GM12874 (cell line): ENCODE measurements around the gene TRPM4.

Source experiments
- TF ChIP-seq, protein P1 (sequence below): IDR thresholded peaks from 2 replicates; pipeline ENCODE4 v1.5.1; 2011; ENCODE audit warnings: low read depth, mild to moderate bottlenecking, control low read depth, low read length, moderate library complexity; ENCODE audit not compliant: insufficient read depth

Gene TRPM4

GRCh38 chr19:49120868-49121267, 36.7 kb upstream of the TRPM4 start:
- TF ChIP-seq, protein P1, sequence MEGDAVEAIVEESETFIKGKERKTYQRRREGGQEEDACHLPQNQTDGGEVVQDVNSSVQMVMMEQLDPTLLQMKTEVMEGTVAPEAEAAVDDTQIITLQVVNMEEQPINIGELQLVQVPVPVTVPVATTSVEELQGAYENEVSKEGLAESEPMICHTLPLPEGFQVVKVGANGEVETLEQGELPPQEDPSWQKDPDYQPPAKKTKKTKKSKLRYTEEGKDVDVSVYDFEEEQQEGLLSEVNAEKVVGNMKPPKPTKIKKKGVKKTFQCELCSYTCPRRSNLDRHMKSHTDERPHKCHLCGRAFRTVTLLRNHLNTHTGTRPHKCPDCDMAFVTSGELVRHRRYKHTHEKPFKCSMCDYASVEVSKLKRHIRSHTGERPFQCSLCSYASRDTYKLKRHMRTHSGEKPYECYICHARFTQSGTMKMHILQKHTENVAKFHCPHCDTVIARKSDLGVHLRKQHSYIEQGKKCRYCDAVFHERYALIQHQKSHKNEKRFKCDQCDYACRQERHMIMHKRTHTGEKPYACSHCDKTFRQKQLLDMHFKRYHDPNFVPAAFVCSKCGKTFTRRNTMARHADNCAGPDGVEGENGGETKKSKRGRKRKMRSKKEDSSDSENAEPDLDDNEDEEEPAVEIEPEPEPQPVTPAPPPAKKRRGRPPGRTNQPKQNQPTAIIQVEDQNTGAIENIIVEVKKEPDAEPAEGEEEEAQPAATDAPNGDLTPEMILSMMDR, result no peak

DNA sequence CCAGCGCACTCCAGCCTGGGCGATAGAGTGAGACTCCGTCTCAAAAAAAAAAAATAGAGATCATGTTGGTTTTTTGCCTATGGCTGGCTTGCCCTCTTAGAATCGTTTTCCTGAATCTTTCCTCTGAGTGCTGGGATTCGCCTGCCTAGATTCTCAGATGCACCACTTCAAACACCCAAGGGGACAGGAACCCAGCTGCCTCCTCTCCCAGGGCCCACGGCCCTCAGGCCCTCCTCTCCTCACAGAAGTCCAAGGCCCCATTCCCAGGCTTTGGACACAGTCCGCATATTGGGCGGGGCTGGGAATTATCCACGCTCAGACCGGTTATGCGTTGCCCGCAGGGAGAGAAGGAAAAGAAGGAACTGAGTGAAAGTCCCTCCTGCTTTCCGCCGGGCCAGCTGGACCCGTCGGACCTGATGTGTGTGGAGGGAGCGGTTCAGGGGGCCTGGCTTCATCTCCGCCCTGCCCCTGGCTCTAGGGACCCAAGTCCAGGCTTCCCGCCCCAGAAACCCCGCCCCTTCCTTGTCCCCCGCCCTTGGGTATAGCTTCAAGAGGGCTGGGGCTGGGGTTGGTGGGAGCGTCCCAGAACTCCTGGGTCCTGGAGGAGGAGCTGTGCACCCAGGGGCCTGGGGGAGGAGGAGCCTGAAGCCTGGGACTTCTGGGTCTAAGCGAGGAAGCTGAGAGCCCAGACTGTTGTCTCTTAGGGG, 32.4 kb upstream of the TRPM4 start:
- TF ChIP-seq, protein P1, result no peak

- TF ChIP-seq, protein P1, result no peak
Observed at GRCh38 chr19:49126575-49126974, 31.0 kb upstream of the TRPM4 start.

DNA sequence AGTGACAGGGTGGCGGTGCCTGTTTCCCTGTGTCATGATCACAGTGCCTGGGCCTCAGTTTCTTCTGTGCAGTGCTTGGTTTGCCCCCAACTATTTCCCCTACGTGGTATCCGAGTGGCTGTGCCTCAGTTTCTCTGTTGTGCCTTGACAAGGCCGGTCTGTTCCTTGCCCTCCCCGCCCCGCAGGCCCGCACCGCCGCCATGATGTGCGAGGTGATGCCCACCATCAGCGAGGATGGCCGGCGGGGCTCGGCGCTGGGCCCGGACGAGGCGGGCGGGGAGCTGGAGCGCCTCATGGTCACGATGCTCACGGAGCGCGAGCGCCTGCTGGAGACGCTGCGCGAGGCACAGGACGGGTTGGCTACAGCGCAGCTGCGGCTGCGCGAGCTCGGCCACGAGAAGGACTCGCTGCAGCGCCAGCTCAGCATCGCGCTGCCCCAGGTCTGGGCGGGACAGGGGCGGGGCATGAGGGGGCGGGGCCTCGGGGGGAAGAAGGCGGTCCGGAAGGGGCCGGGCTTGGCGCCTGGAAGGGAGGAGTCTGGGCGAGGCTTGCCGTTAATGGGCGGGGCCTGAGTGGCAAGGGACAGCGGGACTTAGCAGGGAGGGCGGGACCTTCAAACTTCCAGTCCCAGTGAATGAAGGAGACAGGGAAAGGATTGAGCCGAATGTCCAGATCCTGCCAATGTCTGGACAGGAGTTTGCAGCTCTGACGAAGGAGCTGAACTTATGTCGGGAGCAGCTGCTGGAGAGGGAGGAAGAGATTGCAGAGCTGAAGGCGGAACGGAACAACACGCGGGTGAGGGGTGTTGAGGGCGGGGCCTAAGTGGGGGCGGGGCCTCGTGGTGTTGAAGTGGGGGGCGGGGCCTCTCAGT, 29.7 kb upstream of the TRPM4 start:
- TF ChIP-seq, protein P1, result no peak

DNA sequence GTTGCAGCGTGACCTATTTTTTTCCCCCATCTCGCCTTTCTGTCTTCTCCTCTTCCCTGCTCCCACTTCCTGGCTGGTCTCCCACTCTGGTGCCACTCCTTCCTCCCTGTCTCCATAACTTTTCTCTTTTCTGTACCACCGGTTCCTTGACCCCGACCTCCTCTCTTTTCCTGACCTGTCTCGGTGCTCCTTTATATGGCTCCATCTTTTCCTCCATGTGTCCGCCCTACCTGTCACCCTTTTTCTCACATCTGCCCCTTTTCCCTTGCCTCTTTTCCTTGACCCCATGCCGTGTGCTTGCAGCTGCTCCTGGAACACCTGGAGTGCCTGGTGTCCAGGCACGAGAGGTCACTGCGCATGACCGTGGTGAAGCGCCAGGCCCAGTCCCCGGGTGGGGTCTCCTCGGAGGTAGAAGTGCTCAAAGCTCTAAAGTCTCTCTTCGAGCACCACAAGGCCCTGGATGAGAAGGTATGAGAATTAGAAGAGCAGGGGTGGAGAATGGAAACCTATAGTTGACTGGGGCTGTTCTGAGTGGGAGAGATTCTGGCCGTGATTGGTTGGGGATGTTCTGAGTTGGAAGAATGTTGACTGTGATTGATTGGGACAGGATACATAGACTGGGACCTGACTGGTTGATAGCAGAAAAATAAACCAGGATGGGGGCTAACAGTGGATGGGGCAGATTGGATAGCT, 28.9 kb upstream of the TRPM4 start:
- TF ChIP-seq, protein P1, result no peak

DNA sequence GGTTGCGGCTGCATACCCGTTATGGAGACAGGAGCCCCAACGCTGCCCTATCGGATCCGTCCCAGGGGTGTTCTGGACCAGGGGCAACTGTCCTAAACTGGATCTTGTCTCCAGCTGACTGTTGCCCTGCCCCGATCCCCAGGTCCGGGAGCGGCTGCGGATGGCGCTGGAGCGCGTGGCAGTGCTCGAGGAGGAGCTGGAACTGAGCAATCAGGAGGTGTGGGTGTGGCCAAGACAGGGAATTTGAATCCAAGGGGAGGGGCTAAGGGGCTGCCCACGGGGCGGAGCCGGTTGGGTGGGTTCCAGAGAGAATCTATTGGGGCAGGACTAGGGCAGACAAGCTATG, 28.4 kb upstream of the TRPM4 start:
- TF ChIP-seq, protein P1, result no peak

DNA sequence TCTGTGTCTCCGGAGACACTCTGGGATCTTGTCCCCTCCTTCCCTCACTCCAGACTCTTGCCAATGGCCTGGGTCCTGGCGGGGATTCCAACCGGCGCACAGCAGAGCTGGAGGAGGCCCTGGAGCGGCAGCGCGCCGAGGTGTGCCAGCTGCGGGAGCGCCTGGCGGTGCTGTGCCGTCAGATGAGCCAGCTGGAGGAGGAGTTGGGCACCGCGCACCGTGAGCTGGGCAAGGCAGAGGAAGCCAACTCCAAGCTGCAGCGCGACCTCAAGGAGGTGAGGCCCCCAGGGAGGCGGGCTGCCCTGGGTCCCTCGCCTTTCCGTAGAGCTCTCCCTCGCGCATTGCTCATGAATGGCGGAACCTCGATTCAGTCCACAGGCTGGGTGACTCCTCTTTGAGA, 27.3 kb upstream of the TRPM4 start:
- TF ChIP-seq, protein P1, result no peak
